GM23338 (cell line): ENCODE measurements around the gene SCFD2. TPM values are rescaled to one million over a fixed set of nuclear protein-coding genes. Genes with fewer than 3 reads are reported as not detected.

Source experiments
- ATAC-seq: fragments of 200-7000 bp; cut with Tn5 transposase; 3 replicates; pipeline ENCODE4 v1.9.1; 2020
- DNase-seq: peaks from one replicate; pipeline ENCODE4 v3.0.0-alpha.2; 2015; ENCODE audit warnings: low spot score
- H2AFZ ChIP-seq: fragments of 200-600 bp; sonication (generic); 2 replicates; pipeline ENCODE4 v1.8.0; 2016; ENCODE audit warnings: antibody characterized with exemption, mild to moderate bottlenecking, moderate library complexity
- H3F3A ChIP-seq: fragments of 200-600 bp; sonication (generic); replicated peaks from 2 replicates; pipeline ENCODE4 v1.8.0; 2017; ENCODE audit warnings: antibody characterized with exemption, mixed run types, low read depth
- H3K27ac ChIP-seq: fragments of 200-600 bp; sonication (generic); 2 replicates; pipeline ENCODE4 v1.6.1; 2016; ENCODE audit warnings: low read depth
- H3K27me3 ChIP-seq: fragments of 200-600 bp; sonication (generic); 2 replicates; pipeline ENCODE4 v1.8.0; 2016; ENCODE audit warnings: mild to moderate bottlenecking, mixed run types, moderate library complexity; ENCODE audit not compliant: insufficient read depth
- H3K36me3 ChIP-seq: fragments of 200-600 bp; sonication (generic); 2 replicates; pipeline ENCODE4 v1.8.0; 2016; ENCODE audit warnings: mild to moderate bottlenecking; ENCODE audit not compliant: insufficient read depth
- H3K4me1 ChIP-seq: fragments of 200-600 bp; sonication (generic); 2 replicates; pipeline ENCODE4 v1.8.0; 2016; ENCODE audit warnings: mild to moderate bottlenecking, moderate library complexity; ENCODE audit not compliant: insufficient read depth
- H3K4me2 ChIP-seq: fragments of 200-600 bp; sonication (generic); 2 replicates; pipeline ENCODE4 v1.7.1; 2017; ENCODE audit warnings: mixed run types
- H3K4me3 ChIP-seq: fragments of 200-600 bp; sonication (generic); 2 replicates; pipeline ENCODE4 v1.6.1; 2016; ENCODE audit warnings: mixed run types
- H3K79me2 ChIP-seq: fragments of 200-600 bp; sonication (generic); replicated peaks from 2 replicates; pipeline ENCODE4 v1.8.0; 2017; ENCODE audit warnings: mild to moderate bottlenecking; ENCODE audit not compliant: insufficient read depth
- H3K9me2 ChIP-seq: fragments of 200-600 bp; sonication (generic); 2 replicates; pipeline ENCODE4 v1.8.0; 2017; ENCODE audit not compliant: insufficient read depth
- H4K20me1 ChIP-seq: fragments of 200-600 bp; sonication (generic); replicated peaks from 2 replicates; pipeline ENCODE4 v1.8.0; 2017; ENCODE audit warnings: mild to moderate bottlenecking; ENCODE audit not compliant: insufficient read depth
- H3K27ac Mint-ChIP-seq: 2 replicates; pipeline ENCODE4 v1.8.0; 2020; ENCODE audit warnings: inconsistent platforms, mild to moderate bottlenecking, moderate library complexity, mixed read lengths
- H3K27me3 Mint-ChIP-seq: 3 replicates; pipeline ENCODE4 v1.8.0; 2022; ENCODE audit warnings: low read depth, mild to moderate bottlenecking, moderate library complexity, mixed read lengths, inconsistent platforms; ENCODE audit not compliant: insufficient read depth, poor library complexity
- H3K36me3 Mint-ChIP-seq: 3 replicates; pipeline ENCODE4 v1.8.0; 2021; ENCODE audit warnings: low read depth, mild to moderate bottlenecking, inconsistent platforms, moderate library complexity, mixed read lengths
- H3K4me1 Mint-ChIP-seq: 3 replicates; pipeline ENCODE4 v1.8.0; 2020; ENCODE audit warnings: mild to moderate bottlenecking, inconsistent platforms, mixed read lengths
- H3K4me3 Mint-ChIP-seq: 3 replicates; pipeline ENCODE4 v1.8.0; 2021; ENCODE audit warnings: moderate library complexity, mild to moderate bottlenecking, inconsistent platforms, mixed read lengths
- H3K9me3 Mint-ChIP-seq: 3 replicates; pipeline ENCODE4 v1.8.0; 2020; ENCODE audit warnings: moderate library complexity, mild to moderate bottlenecking, inconsistent platforms, mixed read lengths
- CREB1 ChIP-seq: fragments of 250-450 bp; sonication (Bioruptor Pico); IDR thresholded peaks from 2 replicates; pipeline ENCODE4 v1.5.0; 2020; ENCODE audit warnings: low read depth, mild to moderate bottlenecking, moderate library complexity
- ETS1 ChIP-seq: IDR thresholded peaks from 2 replicates; pipeline ENCODE4 v1.6.1; 2016; ENCODE audit warnings: antibody characterized with exemption
- EZH2 ChIP-seq: fragments of 200-600 bp; sonication (generic); IDR thresholded peaks from one replicate; pipeline ENCODE4 v1.8.0; 2017; ENCODE audit warnings: antibody characterized with exemption, mild to moderate bottlenecking, low read depth; ENCODE audit not compliant: unreplicated experiment
- EZH2phosphoT487 ChIP-seq: fragments of 200-600 bp; sonication (generic); IDR thresholded peaks from one replicate; pipeline ENCODE4 v1.8.1; 2018; ENCODE audit warnings: antibody characterized with exemption; ENCODE audit not compliant: unreplicated experiment
- JUNB ChIP-seq: IDR thresholded peaks from one replicate; pipeline ENCODE4 v1.6.1; 2016; ENCODE audit warnings: antibody characterized with exemption; ENCODE audit not compliant: unreplicated experiment
- NANOG ChIP-seq: IDR thresholded peaks from 2 replicates; pipeline ENCODE4 v1.6.1; 2016; ENCODE audit warnings: antibody characterized with exemption, borderline replicate concordance
- POLR2AphosphoS5 ChIP-seq: IDR thresholded peaks from 2 replicates; pipeline ENCODE4 v1.6.1; 2016; ENCODE audit warnings: antibody characterized with exemption, low read depth
- STAT1 ChIP-seq: IDR thresholded peaks from one replicate; pipeline ENCODE4 v1.6.1; 2016; ENCODE audit warnings: antibody characterized with exemption; ENCODE audit not compliant: unreplicated experiment
- ZNF114 ChIP-seq: fragments of 250-450 bp; sonication (Bioruptor Pico); IDR thresholded peaks from 2 replicates; pipeline ENCODE4 v1.5.0; 2020; ENCODE audit warnings: mild to moderate bottlenecking, moderate library complexity
- ZNF331 ChIP-seq: fragments of 250-450 bp; sonication (Bioruptor Pico); IDR thresholded peaks from 2 replicates; pipeline ENCODE4 v1.5.0; 2020; ENCODE audit warnings: low read depth, mild to moderate bottlenecking, moderate library complexity
- polyA plus RNA-seq: library from polyadenylated mRNA; unstranded; fragments of >200 nt; fragmentation: Nextera tagmentation; extraction: Ambion mirVana; gene quantifications from 2 replicates; pipeline ENCODE4 v1.2.1, GENCODE V29; 2016
- total RNA-seq: library from RNA; depleted of rRNA; stranded (reverse); fragments of >200 nt; shearing (Covaris generic); gene quantifications from 2 replicates; pipeline ENCODE4 v1.2.3, GENCODE V29; 2014

The SCFD2 gene
- total and polyA plus RNA-seq, 2 experiments from 2014 or later = 5.7 to 17.5 TPM

GRCh38 chr4:53233114-53233795, 132.6 kb downstream of the SCFD2 start (continued):
- TF ChIP-seq POLR2AphosphoS5 (no peak), EZH2 (no peak)

- no peak for ATAC-seq
- no peak for DNase-seq
- no peak overlapping the region for H3K4me3 ChIP-seq
- no peaks in the 10 kb centered on the region for H3K79me2 ChIP-seq
- H3K4me2 ChIP-seq = no peak overlapping the region
- no peaks in the 10 kb centered on the region for H3K27me3 ChIP-seq
- no peaks in the 10 kb centered on the region for H3K4me1 ChIP-seq
- Mint-ChIP-seq H3K27ac (no peak overlapping the region), H3K4me3 (no peak overlapping the region), H3K36me3 (no peaks in the 10 kb centered on the region), H3K9me3 (peaks cover 3% of the 10 kb centered on the region; the same call in 1 of the 3 replicates), H3K4me1 (no peaks in the 10 kb centered on the region), H3K27me3 (no peaks in the 10 kb centered on the region)
- H4K20me1 ChIP-seq = no peaks in the 10 kb centered on the region
- TF ChIP-seq JUNB = no peak
- TF ChIP-seq ETS1 = no peak
- no peak for TF ChIP-seq NANOG
- H2AFZ ChIP-seq = no peak overlapping the region
- no peaks in the 10 kb centered on the region for H3F3A ChIP-seq
- no peaks in the 10 kb centered on the region for H3K9me2 ChIP-seq
- H3K36me3 ChIP-seq = no peaks in the 10 kb centered on the region
- H3K27ac ChIP-seq = no peak overlapping the region
Observed at GRCh38 chr4:53232371-53232770, 133.5 kb downstream of the SCFD2 start.

- Histone ChIP-seq H3K9me2 (no peaks in the 10 kb centered on the region), H3K4me2 (no peak overlapping the region), H3K79me2 (no peaks in the 10 kb centered on the region), H2AFZ (no peak overlapping the region), H3F3A (no peaks in the 10 kb centered on the region), H3K27me3 (no peaks in the 10 kb centered on the region), H3K27ac (no peak overlapping the region), H3K4me1 (no peaks in the 10 kb centered on the region), H3K4me3 (no peak overlapping the region), H3K36me3 (no peaks in the 10 kb centered on the region), H4K20me1 (no peaks in the 10 kb centered on the region)
- Mint-ChIP-seq H3K9me3 (peaks cover 4% of the 10 kb centered on the region; the same call in 2 of the 3 replicates), H3K4me3 (no peak overlapping the region), H3K4me1 (no peaks in the 10 kb centered on the region), H3K36me3 (no peaks in the 10 kb centered on the region), H3K27me3 (no peaks in the 10 kb centered on the region), H3K27ac (no peak overlapping the region)
- TF ChIP-seq NANOG (no peak), ZNF331 (no peak), ETS1 (no peak), STAT1 (no peak), POLR2AphosphoS5 (no peak), ZNF114 (CRISPR knock-in tag) (no peak), EZH2phosphoT487 (no peak), CREB1 (CRISPR knock-in tag) (no peak)
- DNase-seq (no peak), ATAC-seq (no peak)
Observed at GRCh38 chr4:53228036-53228435, 137.8 kb downstream of the SCFD2 start.
